ENCODE results near the gene C19orf33.

Gene C19orf33

GRCh38 chr19:38280030-38280921 is 23.8 kb upstream of the C19orf33 start:
- no peak for DNase-seq (ENCODE audit: low read depth)
- no peak for TF ChIP-seq CTCF (IDR thresholded peaks at IDR 0.05; ENCODE audit: low read length, missing control alignments)
- H3K4me3 ChIP-seq (replicated peaks; ENCODE audit: low read depth, low read length): no peak overlapping the region

- no peak for TF ChIP-seq CTCF (IDR thresholded peaks at IDR 0.05; ENCODE audit: low read length, missing control alignments)
- no peak overlapping the region for H3K4me3 ChIP-seq (replicated peaks; ENCODE audit: low read depth, low read length)
- DNase-seq (ENCODE audit: low read depth): no peak
These were observed 22.1 kb upstream of the C19orf33 start for GRCh38 chr19:38281811-38282566.

GRCh38 chr19:38283271-38283670 is 20.8 kb upstream of the C19orf33 start:
- no peak overlapping the region for H3K4me3 ChIP-seq (replicated peaks; ENCODE audit: low read depth, low read length)
- TF ChIP-seq CTCF (IDR thresholded peaks at IDR 0.05; ENCODE audit: low read length, missing control alignments): no peak

GRCh38 chr19:38284422-38284821 is 19.6 kb upstream of the C19orf33 start:
- no peak for DNase-seq (ENCODE audit: low read depth)
- no peak for TF ChIP-seq CTCF (IDR thresholded peaks at IDR 0.05; ENCODE audit: low read length, missing control alignments)
- H3K4me3 ChIP-seq (replicated peaks; ENCODE audit: low read depth, low read length): no peak overlapping the region

More at GRCh38 chr19:38283271-38283670, 20.8 kb upstream of the C19orf33 start:
- no peak for DNase-seq (ENCODE audit: low read depth)

- no peak for DNase-seq (ENCODE audit: low read depth)
- no peak for TF ChIP-seq CTCF (IDR thresholded peaks at IDR 0.05; ENCODE audit: low read length, missing control alignments)
- no peak overlapping the region for H3K4me3 ChIP-seq (replicated peaks; ENCODE audit: low read depth, low read length)
These were observed 18.5 kb upstream of the C19orf33 start for GRCh38 chr19:38285567-38285966.

GRCh38 chr19:38287604-38288003 is 16.4 kb upstream of the C19orf33 start:
- no peak overlapping the region for H3K4me3 ChIP-seq (replicated peaks; ENCODE audit: low read depth, low read length)
- DNase-seq (ENCODE audit: low read depth): no peak
- no peak for TF ChIP-seq CTCF (IDR thresholded peaks at IDR 0.05; ENCODE audit: low read length, missing control alignments)

Data from fibroblast of pulmonary artery (primary cell).